ENCODE results near the gene EVPL. TPM values are rescaled to one million over a fixed set of nuclear protein-coding genes. Genes with fewer than 3 reads are reported as not detected.
"Not testable (repeated sequence)": the region's sequence is repeated elsewhere in the genome, so short reads cannot be mapped to it uniquely, and the experiment has no call there.

Gene EVPL
- total RNA-seq (under 1 TPM in 3 of 4 donors, not detected in 1; 0.06 to 0.09 (median 0.09) TPM), polyA plus RNA-seq (0.02 TPM)
- long read RNA-seq, donor 1, result 0 reads
- long read RNA-seq, donor 2, result 0 reads
- long read RNA-seq, donor 3, result 0 reads
- long read RNA-seq, donor 4, partial matches to known transcripts, result 1 of 1 reads
- long read RNA-seq, donor 4, other reads (novel, unspliced or antisense), result 0 of 1 reads

- WGBS, result 81% methylated on average over 24 of the region's 24 CpGs
- ATAC-seq, result peak in 1 of 2 donors; percentile 50
- Histone ChIP-seq H3K9me3 (ENCODE audit: control insufficient read depth, low read length) (no peaks in the 10 kb centered on the region), H3K27me3 (ENCODE audit: control insufficient read depth, insufficient read depth) (no peaks in the 10 kb centered on the region), H3K4me3 (ENCODE audit: low read length) (no peak within 1 kb of the TSS), H3K4me1 (ENCODE audit: control insufficient read depth, insufficient read depth, low read length) (no peaks in the 10 kb centered on the region), H3K27ac (ENCODE audit: low read length) (no peak within 1 kb of the TSS)
- DNase-seq, result peak in 2 of 3 donors; percentile 50 to 56
- intact Hi-C loops (cut with DNase I), result no loop called here
These were observed at the start of gene EVPL for GRCh38 chr17:76027159-76027839. Gene EVPL (minus strand): TSS chr17:76027306. CDS start chr17:76027198, 108 bp downstream.

GRCh38 chr17:76076146-76076764 lies 49.1 kb upstream of the EVPL start:
- ATAC-seq (no peak), DNase-seq (no peak)
- WGBS, result 3% methylated on average over 41 of the region's 41 CpGs
- Histone ChIP-seq H3K27me3 (ENCODE audit: control insufficient read depth, insufficient read depth) (no peaks in the 10 kb centered on the region), H3K4me1 (ENCODE audit: control insufficient read depth, insufficient read depth, low read length) (no peaks in the 10 kb centered on the region), H3K9me3 (ENCODE audit: control insufficient read depth, low read length) (no peaks in the 10 kb centered on the region), H3K4me3 (ENCODE audit: low read length) (no peak overlapping the region), H3K27ac (ENCODE audit: low read length) (no peak overlapping the region)
- intact Hi-C loops (cut with DNase I), result no loop called here

GRCh38 chr17:76075364-76076145 lies 48.4 kb upstream of the EVPL start:
- Histone ChIP-seq H3K27me3 (ENCODE audit: control insufficient read depth, insufficient read depth) (no peaks in the 10 kb centered on the region), H3K9me3 (ENCODE audit: control insufficient read depth, low read length) (no peaks in the 10 kb centered on the region), H3K4me1 (ENCODE audit: control insufficient read depth, insufficient read depth, low read length) (no peaks in the 10 kb centered on the region), H3K27ac (ENCODE audit: low read length) (no peak overlapping the region), H3K4me3 (ENCODE audit: low read length) (no peak overlapping the region)
- peak in 1 of 3 donors; percentile 67 for DNase-seq
- intact Hi-C loops (cut with DNase I), result no loop called here
- ATAC-seq, result no peak
- WGBS, result 2% methylated on average over 48 of the region's 48 CpGs

GRCh38 chr17:76074390-76075363 lies 47.6 kb upstream of the EVPL start, which contains the start of gene GALR2:
Gene GALR2 (plus strand): TSS chr17:76074781. CDS start chr17:76074884, 103 bp downstream.
- H3K9me3 ChIP-seq (ENCODE audit: control insufficient read depth, low read length), result no peaks in the 10 kb centered on the region
- no peak within 1 kb of the TSS for H3K4me3 ChIP-seq (ENCODE audit: low read length)
- no peaks in the 10 kb centered on the region for H3K27me3 ChIP-seq (ENCODE audit: control insufficient read depth, insufficient read depth)
- intact Hi-C loops (cut with DNase I), result no loop called here
- no peaks in the 10 kb centered on the region for H3K4me1 ChIP-seq (ENCODE audit: control insufficient read depth, insufficient read depth, low read length)
- no peak for DNase-seq
- WGBS, result 2% methylated on average over 92 of the region's 92 CpGs
- H3K27ac ChIP-seq (ENCODE audit: low read length), result no peak within 1 kb of the TSS
- no peak for ATAC-seq

- H3K9me3 ChIP-seq (ENCODE audit: control insufficient read depth, low read length), result no peaks in the 10 kb centered on the region
- no peaks in the 10 kb centered on the region for H3K27me3 ChIP-seq (ENCODE audit: control insufficient read depth, insufficient read depth)
- ATAC-seq (peak; percentile 99 to 100), DNase-seq (peak; percentile 93 to 97 (median 97))
- H3K4me3 ChIP-seq (ENCODE audit: low read length), result peak within 1 kb of the TSS; percentile 76
- H3K27ac ChIP-seq (ENCODE audit: low read length), result peak within 1 kb of the TSS; percentile 26
- intact Hi-C loops (cut with DNase I), result loop anchor here in 1 of 4 donors (2.0 kb wide), 1 partner anchor 18 kb away; no protein-coding TSS in a partner anchor
- WGBS, result under 1% methylated on average over 57 of the region's 57 CpGs
- H3K4me1 ChIP-seq (ENCODE audit: control insufficient read depth, insufficient read depth, low read length), result no peaks in the 10 kb centered on the region
These were observed 45.2 kb upstream of the EVPL start, which contains the start of gene SRP68 for GRCh38 chr17:76072148-76072858. Gene SRP68 (minus strand): TSS chr17:76072517. CDS start chr17:76072491, 26 bp downstream.

- WGBS, result 13% methylated on average over 15 of the region's 15 CpGs
- H3K9me3 ChIP-seq (ENCODE audit: control insufficient read depth, low read length), result no peaks in the 10 kb centered on the region
- intact Hi-C loops (cut with DNase I), result loop anchor here in 1 of 4 donors (2.0 kb wide), 1 partner anchor 19 kb away; no protein-coding TSS in a partner anchor
- DNase-seq (no peak), ATAC-seq (no peak)
- peak overlapping the region; percentile 76 for H3K4me3 ChIP-seq (ENCODE audit: low read length)
- H3K27me3 ChIP-seq (ENCODE audit: control insufficient read depth, insufficient read depth), result no peaks in the 10 kb centered on the region
- peak overlapping the region; percentile 10 for H3K27ac ChIP-seq (ENCODE audit: low read length)
- no peaks in the 10 kb centered on the region for H3K4me1 ChIP-seq (ENCODE audit: control insufficient read depth, insufficient read depth, low read length)
These were observed 44.5 kb upstream of the EVPL start for GRCh38 chr17:76071531-76072147.

GRCh38 chr17:76065775-76066174 lies 38.7 kb upstream of the EVPL start:
- no peak for ATAC-seq
- Histone ChIP-seq H3K4me1 (ENCODE audit: control insufficient read depth, insufficient read depth, low read length) (no peaks in the 10 kb centered on the region), H3K9me3 (ENCODE audit: control insufficient read depth, low read length) (no peaks in the 10 kb centered on the region), H3K27ac (ENCODE audit: low read length) (no peak overlapping the region), H3K27me3 (ENCODE audit: control insufficient read depth, insufficient read depth) (no peaks in the 10 kb centered on the region), H3K4me3 (ENCODE audit: low read length) (no peak overlapping the region)
- WGBS, result 89% methylated on average over 4 of the region's 4 CpGs
- intact Hi-C loops (cut with DNase I), result no loop called here
- DNase-seq, result no peak

GRCh38 chr17:76063875-76064546 lies 36.9 kb upstream of the EVPL start:
- Histone ChIP-seq H3K27ac (ENCODE audit: low read length) (no peak overlapping the region), H3K9me3 (ENCODE audit: control insufficient read depth, low read length) (no peaks in the 10 kb centered on the region), H3K4me1 (ENCODE audit: control insufficient read depth, insufficient read depth, low read length) (no peaks in the 10 kb centered on the region), H3K27me3 (ENCODE audit: control insufficient read depth, insufficient read depth) (no peaks in the 10 kb centered on the region), H3K4me3 (ENCODE audit: low read length) (no peak overlapping the region)
- ATAC-seq (no peak), DNase-seq (no peak)
- intact Hi-C loops (cut with DNase I), result no loop called here
- 87% methylated on average over 15 of the region's 15 CpGs for WGBS

GRCh38 chr17:76058264-76058663 lies 31.2 kb upstream of the EVPL start:
- H3K4me3 ChIP-seq (ENCODE audit: low read length); H3K4me1 ChIP-seq (ENCODE audit: control insufficient read depth, insufficient read depth, low read length); H3K27ac ChIP-seq (ENCODE audit: low read length); intact Hi-C loops (cut with DNase I); DNase-seq; H3K9me3 ChIP-seq (ENCODE audit: control insufficient read depth, low read length); ATAC-seq; H3K27me3 ChIP-seq (ENCODE audit: control insufficient read depth, insufficient read depth): not testable (repeated sequence)
- WGBS, result 89% methylated on average over 6 of the region's 6 CpGs
